ENCODE data around the gene ARG2. TPM values are rescaled to one million over a fixed set of nuclear protein-coding genes. Genes with fewer than 3 reads are reported as not detected.

ARG2 gene
- total and polyA plus RNA-seq, 9 of the 15 experiments (the other 6 are each of a cell fraction or from before 2014, with no cell fraction given) = 6.2 to 75.0 (median 17.8) TPM

DNA sequence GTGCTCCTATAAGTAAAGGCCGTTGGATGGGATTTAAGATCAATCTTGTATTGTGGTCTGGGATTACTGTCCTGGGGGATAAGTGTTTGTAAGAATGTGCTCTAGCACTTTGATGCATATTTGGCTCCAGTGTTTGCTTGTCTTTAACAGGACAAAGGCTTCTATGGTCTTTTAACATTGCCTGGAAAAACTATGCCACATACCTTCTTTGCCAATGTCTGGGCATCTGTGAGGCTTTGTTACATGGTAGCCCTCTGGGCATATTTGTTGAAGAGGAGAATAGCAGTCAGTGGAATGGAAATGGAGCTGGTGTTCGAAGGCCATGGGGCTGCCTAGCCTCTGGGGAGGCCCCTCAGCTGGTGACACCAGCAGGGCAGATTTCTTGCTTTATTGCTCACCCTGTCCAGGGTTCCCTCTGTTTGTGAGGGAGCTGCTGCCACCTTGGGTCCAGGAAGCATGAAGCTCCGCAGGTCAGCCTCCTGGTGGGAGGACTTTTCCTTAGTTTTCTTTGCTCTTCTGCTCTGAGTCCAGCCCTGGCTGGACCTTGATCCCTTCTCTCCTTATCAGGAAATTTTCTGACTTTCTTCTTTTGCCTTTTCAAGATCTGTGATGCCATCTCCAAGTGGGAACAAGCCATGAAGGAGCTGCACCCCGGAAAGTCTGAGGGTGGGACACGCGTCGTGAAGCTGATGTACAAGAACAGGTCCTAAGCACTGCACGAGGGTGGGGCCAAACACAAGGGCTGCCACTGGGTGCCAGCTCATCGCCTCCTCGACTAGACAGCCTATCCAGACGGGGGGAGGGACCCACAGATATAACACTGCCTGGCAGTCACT lies 39.2 kb upstream of the ARG2 start:
- CTCF ChIA-PET (ENCODE audit: low intra/inter-chr PET ratio) = no interaction called here
- DNase-seq (ENCODE audit: extremely low read depth in 1 of 4, low spot score in 3 of 4) (no peak), FAIRE-seq (no peak), ATAC-seq (no peak)
- Histone ChIP-seq H3K4me1 (replicated peaks in 1 of 2; ENCODE audit: control insufficient read depth in 2 of 2, insufficient read depth in 2 of 2, low read length in 2 of 2) (no peaks in the 10 kb centered on the region; a peak in 1 of 5 replicates), H3K79me2 (ENCODE audit: control insufficient read depth, insufficient read depth, low read length) (no peaks in the 10 kb centered on the region), H3K9me1 (ENCODE audit: control insufficient read depth, insufficient read depth, low read length) (no peaks in the 10 kb centered on the region), H3K36me3 (ENCODE audit: control insufficient read depth, insufficient read depth, low read length) (no peaks in the 10 kb centered on the region; the same call in 2 of the 3 replicates), H3K27me3 (ENCODE audit: control insufficient read depth in 2 of 2, insufficient read depth in 2 of 2, low read length in 2 of 2) (no peaks in the 10 kb centered on the region; a peak in 1 of 5 replicates), H3K9me3 (replicated peaks; ENCODE audit: control insufficient read depth, insufficient read depth, low read depth, low read length) (no peaks in the 10 kb centered on the region), H3K4me3 (no peak overlapping the region), H2AFZ (ENCODE audit: low read depth, low read length) (no peak overlapping the region), H3K4me2 (ENCODE audit: insufficient read depth, low read length) (no peak overlapping the region), H4K20me1 (replicated peaks; ENCODE audit: control insufficient read depth, insufficient read depth, low read length) (no peaks in the 10 kb centered on the region; the same call in 1 of the 2 replicates), H3K9ac (ENCODE audit: insufficient read depth in 1 of 2, low read depth in 2 of 2, low read length in 2 of 2) (no peak overlapping the region), H3K27ac (ENCODE audit: extremely low read depth, low read depth, low read length) (no peak overlapping the region)
- POLR2A ChIA-PET = interaction anchor here (0.6 kb wide), 1 partner anchor 186 kb away, joined by 3 read pairs; no protein-coding TSS in a partner anchor
- no TSS peak for BruUV-seq (replicated peaks)
- 47% methylated on average over 8 of the region's 11 CpGs for WGBS (ENCODE audit: insufficient coverage, low coverage, missing lambda C conversion rate)
- TF ChIP-seq BCOR (IDR thresholded peaks at IDR 0.05) (no peak), KLF6 (CRISPR knock-in tag; IDR thresholded peaks at IDR 0.05; ENCODE audit: borderline replicate concordance) (no peak)
- TF ChIP-seq, protein P1, sequence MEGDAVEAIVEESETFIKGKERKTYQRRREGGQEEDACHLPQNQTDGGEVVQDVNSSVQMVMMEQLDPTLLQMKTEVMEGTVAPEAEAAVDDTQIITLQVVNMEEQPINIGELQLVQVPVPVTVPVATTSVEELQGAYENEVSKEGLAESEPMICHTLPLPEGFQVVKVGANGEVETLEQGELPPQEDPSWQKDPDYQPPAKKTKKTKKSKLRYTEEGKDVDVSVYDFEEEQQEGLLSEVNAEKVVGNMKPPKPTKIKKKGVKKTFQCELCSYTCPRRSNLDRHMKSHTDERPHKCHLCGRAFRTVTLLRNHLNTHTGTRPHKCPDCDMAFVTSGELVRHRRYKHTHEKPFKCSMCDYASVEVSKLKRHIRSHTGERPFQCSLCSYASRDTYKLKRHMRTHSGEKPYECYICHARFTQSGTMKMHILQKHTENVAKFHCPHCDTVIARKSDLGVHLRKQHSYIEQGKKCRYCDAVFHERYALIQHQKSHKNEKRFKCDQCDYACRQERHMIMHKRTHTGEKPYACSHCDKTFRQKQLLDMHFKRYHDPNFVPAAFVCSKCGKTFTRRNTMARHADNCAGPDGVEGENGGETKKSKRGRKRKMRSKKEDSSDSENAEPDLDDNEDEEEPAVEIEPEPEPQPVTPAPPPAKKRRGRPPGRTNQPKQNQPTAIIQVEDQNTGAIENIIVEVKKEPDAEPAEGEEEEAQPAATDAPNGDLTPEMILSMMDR (IDR thresholded peaks at IDR 0.05 in 2 of 3, conservative IDR thresholded peaks at IDR 0.05 in 1 of 3; ENCODE audit: insufficient read depth in 2 of 3, low read depth in 1 of 3, low read length in 3 of 3) = peak in 1 of 3 experiments; percentile 30; a peak in 1 of 6 replicates
- intact Hi-C loops (cut with micrococcal nuclease) = no loop called here
- in situ Hi-C loops (cut with MboI) = loop anchor here (5.0 to 10.0 kb wide), 3 partner anchors 87 to 454 kb away; partner anchors contain the start of gene RDH12
